ENCODE results near the gene PKDCC.

DNA sequence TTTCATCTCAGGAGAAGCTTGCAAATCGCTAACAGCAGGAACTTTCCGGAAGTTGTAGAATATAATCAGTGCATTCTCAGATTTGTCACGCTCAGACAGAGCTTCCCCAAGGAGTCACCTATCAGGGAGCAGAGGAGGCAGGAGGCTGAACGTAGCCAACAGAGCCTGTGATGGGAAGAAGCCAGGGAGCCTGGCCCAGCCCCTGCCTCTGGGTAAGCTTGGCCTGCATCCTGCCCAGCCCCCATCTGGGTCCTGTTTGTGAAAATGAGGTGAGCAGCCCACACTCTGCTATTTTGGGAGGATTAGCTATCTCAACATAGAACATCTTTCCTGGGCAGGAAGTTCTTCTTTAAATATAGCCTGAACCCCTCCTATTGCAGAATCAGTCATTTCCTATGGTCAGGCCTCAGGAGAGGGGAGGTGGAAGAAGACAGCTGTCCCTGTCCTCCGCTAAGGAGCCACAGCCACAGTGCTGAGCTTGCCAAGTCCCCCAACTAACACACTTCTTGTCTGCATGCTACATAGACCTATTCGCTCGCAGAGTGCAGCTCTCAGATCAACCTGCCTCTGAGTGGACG lies 19.2 kb upstream of the PKDCC start:
- TF ChIP-seq, protein P1, sequence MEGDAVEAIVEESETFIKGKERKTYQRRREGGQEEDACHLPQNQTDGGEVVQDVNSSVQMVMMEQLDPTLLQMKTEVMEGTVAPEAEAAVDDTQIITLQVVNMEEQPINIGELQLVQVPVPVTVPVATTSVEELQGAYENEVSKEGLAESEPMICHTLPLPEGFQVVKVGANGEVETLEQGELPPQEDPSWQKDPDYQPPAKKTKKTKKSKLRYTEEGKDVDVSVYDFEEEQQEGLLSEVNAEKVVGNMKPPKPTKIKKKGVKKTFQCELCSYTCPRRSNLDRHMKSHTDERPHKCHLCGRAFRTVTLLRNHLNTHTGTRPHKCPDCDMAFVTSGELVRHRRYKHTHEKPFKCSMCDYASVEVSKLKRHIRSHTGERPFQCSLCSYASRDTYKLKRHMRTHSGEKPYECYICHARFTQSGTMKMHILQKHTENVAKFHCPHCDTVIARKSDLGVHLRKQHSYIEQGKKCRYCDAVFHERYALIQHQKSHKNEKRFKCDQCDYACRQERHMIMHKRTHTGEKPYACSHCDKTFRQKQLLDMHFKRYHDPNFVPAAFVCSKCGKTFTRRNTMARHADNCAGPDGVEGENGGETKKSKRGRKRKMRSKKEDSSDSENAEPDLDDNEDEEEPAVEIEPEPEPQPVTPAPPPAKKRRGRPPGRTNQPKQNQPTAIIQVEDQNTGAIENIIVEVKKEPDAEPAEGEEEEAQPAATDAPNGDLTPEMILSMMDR (IDR thresholded peaks at IDR 0.05) = no peak
- no peak for TF ChIP-seq POLR2A (IDR thresholded peaks at IDR 0.05)
